ENCODE measurements around the gene TMEM176A.
"Not testable (repeated sequence)": the region's sequence is repeated elsewhere in the genome, so short reads cannot be mapped to it uniquely, and the experiment has no call there.

The TMEM176A gene

DNA sequence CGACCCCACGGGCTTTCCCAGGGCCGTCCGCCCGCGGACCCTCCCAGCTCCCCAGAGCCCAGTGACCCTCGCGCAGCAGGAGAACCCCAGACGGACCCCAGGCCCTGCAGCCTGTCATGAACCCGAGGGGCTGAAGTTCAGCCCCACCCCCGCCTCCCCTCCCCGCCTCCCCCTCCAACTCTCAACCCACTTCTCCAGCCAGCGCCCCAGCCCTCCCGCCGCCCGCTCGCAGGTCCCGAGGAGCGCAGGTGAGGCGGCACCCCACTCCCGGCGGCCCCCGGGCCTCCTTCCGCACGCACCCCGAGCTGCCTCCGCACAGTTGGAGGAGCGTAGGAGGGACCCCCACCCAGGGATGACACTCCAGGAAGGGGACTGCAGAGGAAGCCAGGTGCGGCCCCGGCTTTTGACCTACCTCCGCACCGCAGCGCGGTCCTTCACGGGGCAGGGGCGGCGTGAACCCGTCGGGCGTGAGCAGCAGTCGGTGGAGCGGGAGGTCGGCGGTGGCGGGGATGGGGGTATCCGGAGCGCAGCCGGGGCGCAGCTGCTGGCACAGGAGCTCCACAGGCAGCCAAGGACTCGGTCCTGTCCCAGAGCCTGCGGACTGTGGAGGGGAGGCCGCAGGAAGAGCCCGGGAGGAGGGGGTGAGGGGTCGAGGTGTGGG, at the start of gene TMEM176A:
Gene TMEM176A, plus strand, starts transcription at position 189 of the 661 bp plus-strand sequence. CDS start 782 bp downstream, outside the sequence.
- peak in 1 of 2 donors; percentile 9 for DNase-seq

GRCh38 chr7:150751702-150752101, 48.9 kb upstream of the TMEM176A start:
- DNase-seq: no peak

- DNase-seq: no peak
These were observed 47.3 kb upstream of the TMEM176A start for GRCh38 chr7:150753239-150753638.

- peak in 1 of 2 donors; percentile 63 for DNase-seq
These were observed 46.6 kb upstream of the TMEM176A start for GRCh38 chr7:150753826-150754603.

DNA sequence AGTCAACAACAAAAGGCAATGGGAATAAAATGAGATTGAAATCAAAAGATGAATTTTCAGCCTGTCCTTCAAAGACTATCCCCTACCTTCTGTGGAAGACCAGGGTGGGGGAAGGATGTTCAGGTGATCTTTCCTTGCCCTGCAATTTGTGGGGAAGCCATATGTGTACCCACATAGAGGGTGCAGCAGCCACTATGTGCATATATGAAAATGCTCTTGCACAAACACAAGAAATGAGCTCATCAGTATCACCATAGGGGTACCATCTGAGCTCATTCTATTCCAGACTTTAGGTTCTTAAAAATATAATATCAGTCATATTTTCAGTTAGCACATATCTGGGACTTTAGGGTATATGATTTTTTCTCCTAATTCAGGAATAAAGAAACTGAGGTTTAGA, 45.6 kb upstream of the TMEM176A start:
- DNase-seq: no peak

DNA sequence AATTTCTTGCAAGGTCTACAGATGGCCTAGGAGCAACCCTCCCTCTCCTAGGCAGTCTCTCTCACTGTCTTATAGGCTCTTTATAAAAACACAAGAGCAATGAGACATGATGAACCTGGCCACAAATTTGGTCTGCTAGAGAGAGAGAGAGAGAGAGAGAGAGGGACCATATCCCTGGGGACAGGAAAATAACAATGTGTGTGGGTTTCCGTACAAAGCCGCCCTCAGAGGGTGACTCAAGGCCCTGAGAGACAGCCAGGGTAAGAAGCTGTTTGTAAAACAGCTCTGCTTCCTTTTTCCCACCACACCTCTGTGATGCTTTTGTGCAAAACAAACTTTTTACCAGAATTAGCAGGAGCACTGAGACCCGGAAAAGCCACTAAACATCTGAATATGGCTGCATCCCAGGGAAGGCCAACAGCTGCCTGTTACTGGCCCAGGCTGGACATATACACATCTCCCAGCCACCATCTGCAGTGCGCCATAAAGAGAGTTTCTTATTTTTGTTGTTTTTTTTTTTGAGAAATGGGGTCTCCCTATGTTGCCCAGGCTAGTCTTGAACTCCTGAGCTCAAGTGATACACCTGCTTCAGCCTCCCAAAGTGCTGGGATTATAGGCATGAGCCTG, 45.0 kb upstream of the TMEM176A start:
- DNase-seq: peak; percentile 81 to 88

DNA sequence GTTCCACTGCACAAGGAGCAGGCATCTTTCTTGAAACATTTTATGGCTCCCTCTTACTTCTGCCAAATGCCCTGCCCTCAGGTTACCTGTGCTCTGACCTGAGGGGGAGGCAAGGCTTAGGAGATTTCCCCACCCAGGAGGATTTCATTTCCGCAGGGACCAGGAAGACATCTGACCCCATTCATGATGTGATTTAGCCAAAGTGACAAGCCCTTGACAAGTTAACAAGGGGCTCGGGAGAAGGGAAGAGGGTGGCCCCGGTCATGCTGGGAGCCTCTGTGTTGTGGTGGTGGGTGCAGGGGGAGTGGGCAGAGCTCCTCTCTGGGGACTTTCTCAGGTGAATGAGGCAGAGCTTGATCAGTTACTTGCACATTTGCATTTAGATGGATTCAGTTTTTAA, 44.4 kb upstream of the TMEM176A start:
- no peak for DNase-seq

- DNase-seq: peak in 1 of 2 donors; percentile 81
These were observed 43.7 kb upstream of the TMEM176A start for GRCh38 chr7:150756858-150757257.

DNA sequence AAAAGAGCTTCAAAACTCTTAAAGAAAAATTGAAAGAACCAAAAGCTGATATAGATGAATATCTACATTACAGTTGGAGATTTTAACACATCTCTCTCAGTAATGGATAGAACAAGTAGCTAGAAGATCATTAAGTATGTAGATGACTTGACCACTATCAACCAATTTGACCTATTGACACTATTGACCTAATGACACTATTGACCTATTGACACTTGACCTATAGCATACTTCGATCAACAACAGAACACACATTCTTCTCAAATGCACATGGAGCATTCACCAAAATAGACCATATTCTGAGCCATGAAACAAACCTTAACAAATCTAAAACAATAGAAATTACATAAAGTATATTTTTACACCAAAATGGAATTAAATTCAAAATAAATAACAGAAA, 41.1 kb upstream of the TMEM176A start:
- DNase-seq: no peak

- no peak for DNase-seq
These were observed 34.2 kb upstream of the TMEM176A start for GRCh38 chr7:150766334-150766709.

DNA sequence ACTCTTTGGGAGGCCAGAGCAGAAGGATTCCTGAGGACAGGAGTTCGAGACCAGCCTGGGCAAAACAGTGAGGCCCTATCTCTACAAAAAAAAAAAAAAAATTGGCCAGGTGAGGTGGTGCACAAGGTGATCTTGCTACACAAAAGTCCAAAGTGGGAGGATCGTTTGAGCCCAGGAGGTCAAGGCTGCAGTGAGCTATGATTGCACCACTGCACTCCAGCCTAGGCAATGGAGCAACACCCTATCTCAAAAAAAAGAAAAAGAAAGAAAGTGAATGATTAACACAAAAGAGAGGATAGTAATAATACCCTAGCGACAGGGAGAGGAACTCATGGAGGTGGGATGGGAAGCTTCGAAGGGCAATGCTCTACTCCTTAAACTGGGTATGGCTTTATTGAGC, 30.8 kb upstream of the TMEM176A start:
- DNase-seq: no peak

GRCh38 chr7:150774131-150774530, 26.4 kb upstream of the TMEM176A start:
- DNase-seq: not testable (repeated sequence)

DNA sequence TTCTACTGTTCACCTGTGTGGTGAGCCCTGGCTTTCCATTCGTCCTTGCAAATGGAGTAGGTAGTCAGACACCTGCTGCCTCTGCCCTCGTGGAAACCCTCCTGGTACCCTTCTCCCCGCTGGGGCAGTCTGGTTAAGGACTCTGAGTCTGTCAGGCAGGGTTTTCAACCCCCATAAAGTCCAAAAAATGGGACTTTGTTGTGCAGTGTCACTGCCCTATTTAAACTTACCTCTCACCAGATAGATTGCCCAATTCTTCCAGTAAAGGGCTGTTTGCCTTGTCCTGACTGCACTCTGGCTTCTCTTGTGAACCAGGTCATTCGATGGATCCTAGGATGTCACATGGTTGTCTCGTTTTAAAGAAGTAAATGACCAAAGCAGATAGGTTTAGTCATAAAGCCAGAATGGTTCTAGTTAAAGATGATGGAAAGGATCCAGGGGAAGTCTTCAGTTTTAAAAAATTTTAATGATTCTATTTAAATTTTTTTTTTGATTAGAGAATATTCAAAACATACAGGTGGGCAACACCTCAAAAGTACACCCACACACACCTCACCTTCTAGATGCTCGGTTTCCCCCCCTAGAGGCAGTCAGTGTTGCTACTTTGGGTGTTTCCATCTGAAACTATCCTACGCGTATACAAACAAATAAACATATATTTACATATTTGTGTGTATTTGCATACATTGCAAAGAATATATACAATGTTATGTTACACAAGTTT, 22.4 kb upstream of the TMEM176A start:
- DNase-seq: no peak

GRCh38 chr7:150778738-150779301, 21.7 kb upstream of the TMEM176A start:
- DNase-seq: peak; percentile 60 to 72

- no peak for DNase-seq
These were observed 20.3 kb upstream of the TMEM176A start for GRCh38 chr7:150780292-150780691.

DNA sequence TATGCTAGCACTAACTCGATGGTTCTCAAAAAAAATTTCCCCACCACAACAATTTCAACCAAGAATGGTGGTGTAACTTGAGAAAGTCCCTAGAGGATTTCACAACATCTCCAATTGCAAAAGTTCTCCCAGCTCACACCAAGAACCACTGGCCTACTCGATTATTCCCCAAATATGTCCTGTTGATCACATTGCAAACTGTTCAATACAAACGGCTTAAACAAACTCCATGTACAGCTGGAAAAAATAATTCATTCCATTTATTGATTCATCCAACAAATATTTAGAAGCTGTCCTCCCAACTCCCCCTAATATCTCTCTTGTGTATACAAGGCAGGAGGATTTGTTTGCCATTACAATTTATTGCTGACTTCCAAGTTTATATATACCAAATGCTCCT, 19.5 kb upstream of the TMEM176A start:
- no peak for DNase-seq

GRCh38 chr7:150781961-150782360, 18.6 kb upstream of the TMEM176A start:
- no peak for DNase-seq

GRCh38 chr7:150784120-150784736, 16.3 kb upstream of the TMEM176A start:
- peak in 1 of 2 donors; percentile 27 for DNase-seq

DNA sequence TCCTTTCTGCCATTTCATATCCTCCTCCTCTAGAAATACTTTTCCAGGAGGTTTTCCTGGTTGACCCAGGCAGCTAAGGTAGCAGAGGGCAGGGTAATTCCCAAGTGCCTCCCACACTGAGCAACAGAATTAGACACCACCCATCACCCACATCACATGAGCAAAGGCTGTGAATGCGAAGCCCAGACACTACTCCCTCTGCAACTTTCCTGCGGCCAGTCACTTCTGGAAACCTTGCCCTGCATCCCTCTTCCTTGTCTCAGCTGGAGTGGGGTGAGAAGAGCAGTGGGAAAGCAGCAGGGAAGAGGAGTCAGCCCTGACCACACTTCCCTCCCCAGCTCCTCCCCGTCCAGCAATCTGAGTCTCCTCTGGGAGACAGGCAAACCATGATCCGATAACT, 15.6 kb upstream of the TMEM176A start:
- no peak for DNase-seq

- peak; percentile 28 to 61 for DNase-seq
These were observed 13.0 kb upstream of the TMEM176A start for GRCh38 chr7:150787321-150788281.
